CD8-positive, alpha-beta memory T cell (primary cell): ENCODE measurements around the gene SLC9A1. TPM values are rescaled to one million over a fixed set of nuclear protein-coding genes. Genes with fewer than 3 reads are reported as not detected.

ENCODE experiments used
- CTCF ChIA-PET: fragments of 350-600 bp; sonication (Branson Sonifier 250); formaldehyde crosslinking; loops from one replicate; lab custom pipeline; 2021; ENCODE audit warnings: antibody characterized with exemption; lab: Charles Lee
- POLR2A ChIA-PET: fragments of 350-600 bp; sonication (Branson Sonifier 250); formaldehyde crosslinking; loops from one replicate; lab custom pipeline; 2021; ENCODE audit warnings: antibody characterized with exemption; lab: Charles Lee
- DNase-seq, 5 donors: peaks; one replicate each; pipeline versions ENCODE4 v3.0.0 to v3.0.0-alpha.2; 2020 to 2022; ENCODE audit warnings: mixed read lengths in 1 of 5
- H3K27ac ChIP-seq: one replicate; pipeline ENCODE4 v1.7.0; 2013; ENCODE audit warnings: low read depth, mild to moderate bottlenecking, low read length, moderate library complexity
- H3K27me3 ChIP-seq: 2 replicates; pipeline ENCODE4 v1.7.0; 2013; ENCODE audit warnings: low read length, mild to moderate bottlenecking; ENCODE audit not compliant: insufficient read depth, poor library complexity, severe bottlenecking
- H3K36me3 ChIP-seq: 2 replicates; pipeline ENCODE4 v1.7.0; 2013; ENCODE audit warnings: mild to moderate bottlenecking, low read length, moderate library complexity; ENCODE audit not compliant: insufficient read depth
- H3K4me1 ChIP-seq: 2 replicates; pipeline ENCODE4 v1.7.0; 2013; ENCODE audit warnings: mild to moderate bottlenecking, low read length, moderate library complexity; ENCODE audit not compliant: insufficient read depth
- H3K4me3 ChIP-seq: 2 replicates; pipeline ENCODE4 v1.7.0; 2013; ENCODE audit warnings: mild to moderate bottlenecking, low read length
- H3K9me3 ChIP-seq: 2 replicates; pipeline ENCODE4 v1.7.0; 2013; ENCODE audit warnings: mild to moderate bottlenecking, low read length
- H3K27ac Mint-ChIP-seq, 8 donors: one replicate each; pipeline ENCODE4 v1.8.0; 2020 to 2021; ENCODE audit warnings: mixed read lengths in 8 of 8, mild to moderate bottlenecking in 6 of 8, inconsistent platforms in 3 of 8, moderate library complexity in 3 of 8
- H3K27me3 Mint-ChIP-seq, 2 donors: one replicate each; pipeline ENCODE4 v1.8.0; 2020 to 2021; ENCODE audit warnings: mixed read lengths in 2 of 2, mild to moderate bottlenecking in 1 of 2, moderate library complexity in 1 of 2
- H3K36me3 Mint-ChIP-seq, 3 donors: one replicate each; pipeline ENCODE4 v1.8.0; 2020 to 2021; ENCODE audit warnings: mixed read lengths in 3 of 3, inconsistent platforms in 1 of 3, mild to moderate bottlenecking in 1 of 3
- H3K4me1 Mint-ChIP-seq, 3 donors: one replicate each; pipeline ENCODE4 v1.8.0; 2020 to 2021; ENCODE audit warnings: mixed read lengths in 3 of 3, inconsistent platforms in 1 of 3, mild to moderate bottlenecking in 1 of 3
- H3K4me3 Mint-ChIP-seq, 7 donors: one replicate each; pipeline ENCODE4 v1.8.0; 2020 to 2021; ENCODE audit warnings: mixed read lengths in 7 of 7, mild to moderate bottlenecking in 6 of 7, moderate library complexity in 4 of 7, inconsistent platforms in 2 of 7
- H3K9me3 Mint-ChIP-seq, 5 donors: one replicate each; pipeline ENCODE4 v1.8.0; 2020 to 2022; ENCODE audit warnings: mixed read lengths in 5 of 5, mild to moderate bottlenecking in 3 of 5, moderate library complexity in 2 of 5, inconsistent platforms in 1 of 5
- polyA plus RNA-seq: library from polyadenylated mRNA; unstranded; fragments of 300-500 nt; fragmentation: Illumina TruSeq; gene quantifications from one replicate; pipeline ENCODE4 v1.2.3, GENCODE V29; 2021
- total RNA-seq, 2 experiments: library from RNA; stranded (reverse); gene quantifications; one replicate each; pipeline ENCODE4 v1.2.3, GENCODE V29; 2021

SLC9A1 gene
- total and polyA plus RNA-seq, 3 experiments from 2014 or later, result 15.3 to 24.8 (median 23.9) TPM

- H3K9me3 Mint-ChIP-seq, result no peaks in the 10 kb centered on the region
- Histone ChIP-seq H3K9me3 (no peaks in the 10 kb centered on the region), H3K27me3 (no peaks in the 10 kb centered on the region), H3K27ac (no peak overlapping the region), H3K36me3 (no peaks in the 10 kb centered on the region), H3K4me1 (no peaks in the 10 kb centered on the region), H3K4me3 (no peak overlapping the region)
- DNase-seq, result no peak
- no peak overlapping the region for H3K27ac Mint-ChIP-seq
- no peaks in the 10 kb centered on the region for H3K4me1 Mint-ChIP-seq
- POLR2A ChIA-PET, result interaction anchor here (0.6 kb wide), 1 partner anchor 31 kb away, joined by 4 read pairs; no protein-coding TSS in a partner anchor
- peaks cover 11 to 14% of the 10 kb centered on the region in 2 donors for H3K27me3 Mint-ChIP-seq
- CTCF ChIA-PET, result no interaction called here
- H3K36me3 Mint-ChIP-seq, result no peaks in the 10 kb centered on the region
- no peak overlapping the region for H3K4me3 Mint-ChIP-seq
Measured at GRCh38 chr1:27065999-27066630, 88.8 kb downstream of the SLC9A1 start.

- ChIA-PET POLR2A (interaction anchor here (0.7 kb wide), 1 partner anchor 64 kb away, joined by 10 read pairs; no protein-coding TSS in a partner anchor), CTCF (interaction anchor here (0.7 to 9.7 kb wide), 2 partner anchors 15 to 495 kb away, joined by 3 to 66 read pairs; no protein-coding TSS in a partner anchor)
- Histone ChIP-seq H3K4me3 (no peak overlapping the region), H3K27me3 (no peaks in the 10 kb centered on the region), H3K9me3 (no peaks in the 10 kb centered on the region), H3K36me3 (no peaks in the 10 kb centered on the region), H3K27ac (no peak overlapping the region), H3K4me1 (no peaks in the 10 kb centered on the region)
- Mint-ChIP-seq H3K27ac (no peak overlapping the region), H3K27me3 (peaks cover 0 to 8% of the 10 kb centered on the region in 2 donors), H3K4me1 (no peaks in the 10 kb centered on the region), H3K36me3 (no peaks in the 10 kb centered on the region), H3K4me3 (no peak overlapping the region), H3K9me3 (no peaks in the 10 kb centered on the region)
- DNase-seq, result no peak
Measured at GRCh38 chr1:27060891-27061290, 94.0 kb downstream of the SLC9A1 start.

DNA sequence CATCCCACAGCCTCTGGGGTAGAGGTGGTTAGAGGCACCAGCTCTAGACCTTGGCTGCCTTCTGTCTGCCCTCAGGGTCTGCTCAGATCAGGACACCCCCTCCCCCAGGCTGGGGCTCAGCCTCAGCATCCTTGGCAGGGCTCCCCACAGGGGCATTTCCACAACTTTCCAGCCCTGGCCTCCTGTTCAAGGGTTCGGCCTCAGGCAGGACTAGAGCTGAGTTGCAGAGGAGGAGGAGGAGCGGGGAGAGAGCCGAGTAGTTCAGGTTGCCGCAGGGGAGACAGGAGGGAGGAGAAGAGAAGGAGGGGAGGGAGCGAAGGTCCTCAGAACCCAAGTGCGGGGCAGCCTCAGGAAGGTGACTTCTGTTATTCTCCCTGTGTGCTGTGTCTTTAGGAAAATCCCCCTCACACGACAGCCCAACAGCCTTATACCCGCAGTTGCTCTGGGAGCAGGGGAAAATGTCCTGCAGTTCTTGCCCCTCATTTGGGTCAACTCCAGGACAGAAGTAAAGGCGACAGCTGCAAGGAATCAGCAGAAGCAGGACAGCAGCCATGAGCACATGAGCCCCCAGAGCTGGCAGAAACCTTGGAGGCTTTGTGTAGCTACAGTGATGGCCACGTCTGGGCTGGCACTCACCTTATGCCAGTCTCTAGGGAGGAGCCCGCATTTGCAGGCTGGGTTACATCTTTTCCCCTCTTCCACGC is 95.8 kb downstream of the SLC9A1 start:
- CTCF ChIA-PET, result interaction anchor here (9.7 kb wide), 1 partner anchor 14 kb away, joined by 66 read pairs; no protein-coding TSS in a partner anchor
- H3K4me3 ChIP-seq, result no peak overlapping the region
- Mint-ChIP-seq H3K27me3 (peaks cover 0 to 8% of the 10 kb centered on the region in 2 donors), H3K4me1 (no peaks in the 10 kb centered on the region), H3K9me3 (no peaks in the 10 kb centered on the region), H3K4me3 (no peak overlapping the region), H3K36me3 (no peaks in the 10 kb centered on the region), H3K27ac (peak overlapping the region in 1 of 8 donors; percentile 89)
- no peaks in the 10 kb centered on the region for H3K36me3 ChIP-seq
- POLR2A ChIA-PET, result interaction anchor here (0.6 kb wide), 1 partner anchor 508 kb away, joined by 4 read pairs; no protein-coding TSS in a partner anchor
- H3K27me3 ChIP-seq, result no peaks in the 10 kb centered on the region
- no peak overlapping the region for H3K27ac ChIP-seq
- no peaks in the 10 kb centered on the region for H3K9me3 ChIP-seq
- DNase-seq, result no peak
- no peaks in the 10 kb centered on the region for H3K4me1 ChIP-seq

DNA sequence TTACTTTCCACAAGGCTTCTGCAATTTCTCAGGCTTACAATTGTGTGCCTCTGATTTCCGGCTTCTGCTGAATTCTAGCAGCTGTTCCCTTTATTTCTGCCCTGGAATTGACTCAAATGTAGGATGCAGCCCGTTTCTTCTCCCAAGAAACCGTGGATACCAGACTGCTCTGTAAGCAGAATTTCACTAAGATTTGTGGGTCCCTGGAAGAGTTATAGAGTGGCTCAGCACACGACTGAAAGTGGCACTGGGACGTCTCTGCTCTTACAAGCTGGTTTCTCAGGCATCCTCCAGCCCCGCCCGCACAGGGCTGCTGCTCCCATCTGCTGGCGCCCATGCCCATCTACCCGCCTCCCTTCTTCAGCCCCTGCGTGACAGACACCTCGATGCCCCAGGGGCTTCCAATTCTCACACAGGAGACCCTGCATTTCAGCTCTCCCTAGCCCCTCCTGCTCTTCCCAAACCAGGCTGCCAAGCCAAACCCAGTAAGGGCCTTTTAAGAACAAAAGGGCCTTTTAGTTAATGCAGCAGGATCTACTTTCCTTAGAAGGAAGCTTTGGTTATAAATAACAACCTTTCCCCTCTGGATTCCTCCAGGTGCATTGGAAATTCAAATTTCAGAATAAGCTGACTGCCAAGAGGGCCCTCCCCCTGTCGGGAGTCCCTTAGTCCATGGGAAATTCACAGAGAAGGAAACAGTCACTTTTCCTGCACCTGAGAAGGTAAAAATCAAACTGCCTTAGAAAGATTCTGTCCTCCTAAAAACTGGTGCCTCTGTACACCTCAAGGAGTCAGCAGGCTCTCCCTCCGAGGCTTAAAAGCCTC is 96.9 kb downstream of the SLC9A1 start:
- peaks cover 0 to 6% of the 10 kb centered on the region in 2 donors for H3K27me3 Mint-ChIP-seq
- no peak for DNase-seq
- no peaks in the 10 kb centered on the region for H3K9me3 Mint-ChIP-seq
- peak overlapping the region in 1 of 8 donors; percentile 57 for H3K27ac Mint-ChIP-seq
- Histone ChIP-seq H3K27ac (no peak overlapping the region), H3K9me3 (no peaks in the 10 kb centered on the region), H3K4me3 (no peak overlapping the region), H3K4me1 (no peaks in the 10 kb centered on the region), H3K27me3 (no peaks in the 10 kb centered on the region), H3K36me3 (no peaks in the 10 kb centered on the region)
- no peak overlapping the region for H3K4me3 Mint-ChIP-seq
- H3K4me1 Mint-ChIP-seq, result no peaks in the 10 kb centered on the region
- POLR2A ChIA-PET, result interaction anchor here (1.5 kb wide), 1 partner anchor 10 kb away, joined by 3 read pairs; no protein-coding TSS in a partner anchor
- CTCF ChIA-PET, result interaction anchor here (0.6 to 9.7 kb wide), 2 partner anchors 10 to 13 kb away, joined by 3 to 66 read pairs; no protein-coding TSS in a partner anchor
- H3K36me3 Mint-ChIP-seq, result no peaks in the 10 kb centered on the region

GRCh38 chr1:27057389-27057788 is 97.5 kb downstream of the SLC9A1 start:
- POLR2A ChIA-PET, result interaction anchor here (0.7 to 1.5 kb wide), 2 partner anchors 11 to 17 kb away, joined by 3 read pairs; no protein-coding TSS in a partner anchor
- Mint-ChIP-seq H3K36me3 (no peaks in the 10 kb centered on the region), H3K27ac (peak overlapping the region in 1 of 8 donors; percentile 57), H3K4me1 (no peaks in the 10 kb centered on the region), H3K27me3 (peaks cover 0 to 6% of the 10 kb centered on the region in 2 donors), H3K4me3 (no peak overlapping the region), H3K9me3 (no peaks in the 10 kb centered on the region)
- Histone ChIP-seq H3K27ac (no peak overlapping the region), H3K4me1 (no peaks in the 10 kb centered on the region), H3K36me3 (no peaks in the 10 kb centered on the region), H3K4me3 (no peak overlapping the region), H3K9me3 (no peaks in the 10 kb centered on the region), H3K27me3 (no peaks in the 10 kb centered on the region)
- DNase-seq, result no peak
- CTCF ChIA-PET, result interaction anchor here (0.6 to 9.7 kb wide), 2 partner anchors 10 to 12 kb away, joined by 3 to 66 read pairs; no protein-coding TSS in a partner anchor

- Mint-ChIP-seq H3K27ac (no peak overlapping the region), H3K4me3 (no peak overlapping the region), H3K27me3 (peaks cover 0 to 5% of the 10 kb centered on the region in 2 donors), H3K9me3 (no peaks in the 10 kb centered on the region), H3K4me1 (no peaks in the 10 kb centered on the region), H3K36me3 (no peaks in the 10 kb centered on the region)
- ChIA-PET CTCF (interaction anchor here (0.7 to 9.7 kb wide), 2 partner anchors 9 to 126 kb away, joined by 4 to 66 read pairs; no protein-coding TSS in a partner anchor), POLR2A (no interaction called here)
- Histone ChIP-seq H3K36me3 (no peaks in the 10 kb centered on the region), H3K4me1 (no peaks in the 10 kb centered on the region), H3K27me3 (no peaks in the 10 kb centered on the region), H3K4me3 (no peak overlapping the region), H3K9me3 (no peaks in the 10 kb centered on the region), H3K27ac (no peak overlapping the region)
- DNase-seq, result no peak
Measured at GRCh38 chr1:27053977-27054753, 100.8 kb downstream of the SLC9A1 start.

GRCh38 chr1:27052527-27052926 is 102.4 kb downstream of the SLC9A1 start:
- Mint-ChIP-seq H3K36me3 (no peaks in the 10 kb centered on the region), H3K27ac (no peak overlapping the region), H3K4me3 (no peak overlapping the region), H3K4me1 (no peaks in the 10 kb centered on the region), H3K27me3 (no peaks in the 10 kb centered on the region), H3K9me3 (no peaks in the 10 kb centered on the region)
- CTCF ChIA-PET, result interaction anchor here (0.9 to 1.1 kb wide), 3 partner anchors 8 to 247 kb away, joined by 3 read pairs; no protein-coding TSS in a partner anchor
- POLR2A ChIA-PET, result no interaction called here
- DNase-seq, result no peak
- H3K9me3 ChIP-seq, result no peaks in the 10 kb centered on the region
- H3K4me1 ChIP-seq, result no peaks in the 10 kb centered on the region
- no peak overlapping the region for H3K4me3 ChIP-seq
- H3K27ac ChIP-seq, result no peak overlapping the region
- no peaks in the 10 kb centered on the region for H3K27me3 ChIP-seq
- H3K36me3 ChIP-seq, result no peaks in the 10 kb centered on the region
